ENCODE measurements around the gene ZNF664.

DNA sequence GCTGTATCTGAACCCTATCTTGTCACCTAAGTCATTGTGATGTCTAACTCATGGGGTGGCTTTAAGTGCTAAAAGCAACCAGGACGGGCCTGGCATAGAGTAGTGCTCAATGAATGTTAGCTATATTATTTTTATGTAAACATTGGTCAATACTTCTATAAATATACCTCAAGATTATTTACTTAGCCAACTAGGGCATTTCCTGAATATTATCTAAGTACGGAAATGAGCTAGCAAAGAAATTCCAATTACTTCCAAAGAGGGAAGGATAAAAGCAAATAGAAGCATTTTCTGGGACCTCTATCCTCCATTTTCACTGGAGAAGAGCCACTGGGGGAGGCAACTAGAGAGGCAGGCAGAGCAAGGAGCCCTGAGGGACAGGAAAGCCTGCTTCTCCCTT lies 21.0 kb upstream of the ZNF664 start:
- TF ChIP-seq, protein P1, sequence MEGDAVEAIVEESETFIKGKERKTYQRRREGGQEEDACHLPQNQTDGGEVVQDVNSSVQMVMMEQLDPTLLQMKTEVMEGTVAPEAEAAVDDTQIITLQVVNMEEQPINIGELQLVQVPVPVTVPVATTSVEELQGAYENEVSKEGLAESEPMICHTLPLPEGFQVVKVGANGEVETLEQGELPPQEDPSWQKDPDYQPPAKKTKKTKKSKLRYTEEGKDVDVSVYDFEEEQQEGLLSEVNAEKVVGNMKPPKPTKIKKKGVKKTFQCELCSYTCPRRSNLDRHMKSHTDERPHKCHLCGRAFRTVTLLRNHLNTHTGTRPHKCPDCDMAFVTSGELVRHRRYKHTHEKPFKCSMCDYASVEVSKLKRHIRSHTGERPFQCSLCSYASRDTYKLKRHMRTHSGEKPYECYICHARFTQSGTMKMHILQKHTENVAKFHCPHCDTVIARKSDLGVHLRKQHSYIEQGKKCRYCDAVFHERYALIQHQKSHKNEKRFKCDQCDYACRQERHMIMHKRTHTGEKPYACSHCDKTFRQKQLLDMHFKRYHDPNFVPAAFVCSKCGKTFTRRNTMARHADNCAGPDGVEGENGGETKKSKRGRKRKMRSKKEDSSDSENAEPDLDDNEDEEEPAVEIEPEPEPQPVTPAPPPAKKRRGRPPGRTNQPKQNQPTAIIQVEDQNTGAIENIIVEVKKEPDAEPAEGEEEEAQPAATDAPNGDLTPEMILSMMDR (IDR thresholded peaks at IDR 0.05 in 8 of 11, conservative IDR thresholded peaks at IDR 0.05 in 3 of 11), result no peak
- no peak for TF ChIP-seq POLR2A (IDR thresholded peaks at IDR 0.05)
- no peak for TF ChIP-seq POLR2AphosphoS5 (IDR thresholded peaks at IDR 0.05)

All from spleen (tissue), 7 donors.